ENCODE data around the gene ATG7. TPM values are rescaled to one million over a fixed set of nuclear protein-coding genes. Genes with fewer than 3 reads are reported as not detected.

The ATG7 gene
- total RNA-seq, 1 donor from 2014 or later, result 40.3 TPM

GRCh38 chr3:11288021-11288491 is 15.9 kb downstream of the ATG7 start:
- no peaks in the 10 kb centered on the region for H3K27me3 Mint-ChIP-seq (ENCODE audit: low read depth)
- no peak for TF ChIP-seq CTCF (IDR thresholded peaks at IDR 0.05; ENCODE audit: unreplicated experiment)
- H3K4me1 Mint-ChIP-seq, result peaks cover 19% of the 10 kb centered on the region
- no peak for DNase-seq (ENCODE audit: low spot score in 2 of 2, unreplicated experiment in 2 of 2)
- no peak overlapping the region for H3K27ac Mint-ChIP-seq
- no peaks in the 10 kb centered on the region for H3K9me3 Mint-ChIP-seq
- H3K36me3 Mint-ChIP-seq, result peaks cover 3% of the 10 kb centered on the region
- H3K4me3 Mint-ChIP-seq, result no peak overlapping the region

GRCh38 chr3:11288786-11289637 is 16.8 kb downstream of the ATG7 start:
- peak overlapping the region; percentile 74 for H3K27ac Mint-ChIP-seq
- H3K4me3 Mint-ChIP-seq, result no peak overlapping the region

GRCh38 chr3:11289864-11290263 is 17.7 kb downstream of the ATG7 start:
- peaks cover 3% of the 10 kb centered on the region for H3K36me3 Mint-ChIP-seq
- peaks cover 19% of the 10 kb centered on the region for H3K4me1 Mint-ChIP-seq
- no peaks in the 10 kb centered on the region for H3K9me3 Mint-ChIP-seq
- H3K27me3 Mint-ChIP-seq (ENCODE audit: low read depth), result no peaks in the 10 kb centered on the region
- H3K4me3 Mint-ChIP-seq, result no peak overlapping the region
- TF ChIP-seq CTCF (IDR thresholded peaks at IDR 0.05; ENCODE audit: unreplicated experiment), result no peak
- no peak for DNase-seq (ENCODE audit: low spot score in 2 of 2, unreplicated experiment in 2 of 2)
- peak overlapping the region; percentile 34 for H3K27ac Mint-ChIP-seq

More at GRCh38 chr3:11288786-11289637, 16.8 kb downstream of the ATG7 start:
- Mint-ChIP-seq H3K27me3 (ENCODE audit: low read depth) (no peaks in the 10 kb centered on the region), H3K9me3 (no peaks in the 10 kb centered on the region), H3K4me1 (peaks cover 19% of the 10 kb centered on the region), H3K36me3 (peaks cover 3% of the 10 kb centered on the region)
- no peak for TF ChIP-seq CTCF (IDR thresholded peaks at IDR 0.05; ENCODE audit: unreplicated experiment)
- DNase-seq (ENCODE audit: low spot score in 2 of 2, unreplicated experiment in 2 of 2), result no peak

GRCh38 chr3:11290743-11291680 is 18.8 kb downstream of the ATG7 start:
- no peak for DNase-seq (ENCODE audit: low spot score in 2 of 2, unreplicated experiment in 2 of 2)
- no peak for TF ChIP-seq CTCF (IDR thresholded peaks at IDR 0.05; ENCODE audit: unreplicated experiment)
- no peaks in the 10 kb centered on the region for H3K9me3 Mint-ChIP-seq
- H3K27ac Mint-ChIP-seq, result no peak overlapping the region
- H3K4me3 Mint-ChIP-seq, result no peak overlapping the region
- H3K36me3 Mint-ChIP-seq, result peaks cover 3% of the 10 kb centered on the region
- H3K27me3 Mint-ChIP-seq (ENCODE audit: low read depth), result no peaks in the 10 kb centered on the region
- H3K4me1 Mint-ChIP-seq, result peaks cover 19% of the 10 kb centered on the region

GRCh38 chr3:11291808-11292207 is 19.6 kb downstream of the ATG7 start:
- TF ChIP-seq CTCF (IDR thresholded peaks at IDR 0.05; ENCODE audit: unreplicated experiment), result no peak
- H3K27ac Mint-ChIP-seq, result no peak overlapping the region
- no peak for DNase-seq (ENCODE audit: low spot score in 2 of 2, unreplicated experiment in 2 of 2)
- H3K9me3 Mint-ChIP-seq, result no peaks in the 10 kb centered on the region
- no peaks in the 10 kb centered on the region for H3K27me3 Mint-ChIP-seq (ENCODE audit: low read depth)
- no peak overlapping the region for H3K4me3 Mint-ChIP-seq
- peaks cover 19% of the 10 kb centered on the region for H3K4me1 Mint-ChIP-seq
- peaks cover 3% of the 10 kb centered on the region for H3K36me3 Mint-ChIP-seq
